ENCODE results near the gene GPT2.

Gene GPT2

DNA sequence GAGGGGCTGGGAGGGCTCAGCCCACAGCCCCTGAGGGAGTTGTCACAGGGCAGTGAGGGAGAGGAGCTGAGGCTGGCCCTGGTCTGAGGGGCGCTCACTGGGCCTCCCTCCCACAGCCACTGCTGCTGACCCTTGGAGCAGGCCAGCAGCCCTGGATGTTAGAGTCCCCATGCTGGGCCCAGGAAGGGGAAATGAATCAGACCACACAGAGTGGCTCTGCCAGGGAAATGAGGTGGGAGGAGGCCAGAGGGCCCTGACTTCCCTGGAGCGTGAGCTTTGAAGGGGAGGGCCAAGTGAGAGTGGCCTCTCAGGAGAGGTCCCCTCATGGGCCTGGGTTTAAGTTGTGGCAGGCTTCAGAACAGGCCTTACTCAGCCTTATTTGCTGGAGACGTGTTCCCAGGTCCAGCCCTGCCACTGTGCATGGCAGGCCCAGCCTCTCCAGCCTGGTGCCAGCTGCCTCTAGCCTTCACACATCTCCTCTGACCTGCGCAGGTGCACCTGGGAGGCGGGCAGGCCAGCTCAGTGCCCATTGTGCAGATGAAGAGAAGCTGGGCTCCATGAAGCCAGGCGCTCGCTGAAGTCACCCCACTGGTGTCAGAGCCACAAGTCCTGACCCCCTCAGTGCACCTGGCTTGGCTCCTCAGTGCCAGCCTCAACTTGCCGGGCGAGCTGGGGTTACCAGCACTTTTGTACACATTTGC is 15.4 kb downstream of the GPT2 start:
- no peak for DNase-seq

DNA sequence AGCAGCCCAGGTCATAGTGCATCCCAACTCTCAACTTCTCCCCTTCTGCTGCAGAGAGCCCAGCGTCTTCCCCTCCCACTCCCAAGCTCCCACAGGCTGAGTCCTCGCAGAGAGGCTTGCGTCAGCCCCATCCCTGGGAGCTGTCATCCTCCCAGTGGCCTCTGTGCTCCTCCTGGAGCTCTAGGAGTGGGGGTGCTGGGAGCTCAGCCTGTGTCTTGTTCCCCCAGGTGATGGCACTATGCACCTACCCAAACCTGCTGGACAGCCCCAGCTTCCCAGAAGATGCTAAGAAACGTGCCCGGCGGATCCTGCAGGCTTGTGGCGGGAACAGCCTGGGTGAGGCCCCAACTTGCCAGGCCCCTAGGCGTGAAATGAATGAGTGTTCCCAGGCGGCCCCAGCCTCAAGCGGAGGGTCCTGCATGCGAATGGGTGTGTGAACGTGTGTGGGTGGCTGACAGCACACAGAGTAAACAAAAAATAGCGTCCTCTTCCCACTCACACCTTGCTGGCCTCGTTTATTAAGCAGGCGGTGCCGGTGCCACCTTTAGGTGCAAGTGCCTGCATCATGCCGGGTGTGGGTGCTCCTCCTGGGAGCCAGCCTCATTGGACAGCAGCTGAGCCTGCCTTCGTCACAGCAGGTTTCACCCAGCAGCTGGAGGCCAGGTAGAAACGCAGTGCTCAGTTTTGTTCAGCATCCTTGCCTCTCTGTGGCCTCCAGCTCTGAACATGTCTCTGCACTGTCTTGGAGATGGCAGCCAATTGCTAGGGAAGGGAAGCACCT is 16.5 kb downstream of the GPT2 start:
- no peak for DNase-seq

DNA sequence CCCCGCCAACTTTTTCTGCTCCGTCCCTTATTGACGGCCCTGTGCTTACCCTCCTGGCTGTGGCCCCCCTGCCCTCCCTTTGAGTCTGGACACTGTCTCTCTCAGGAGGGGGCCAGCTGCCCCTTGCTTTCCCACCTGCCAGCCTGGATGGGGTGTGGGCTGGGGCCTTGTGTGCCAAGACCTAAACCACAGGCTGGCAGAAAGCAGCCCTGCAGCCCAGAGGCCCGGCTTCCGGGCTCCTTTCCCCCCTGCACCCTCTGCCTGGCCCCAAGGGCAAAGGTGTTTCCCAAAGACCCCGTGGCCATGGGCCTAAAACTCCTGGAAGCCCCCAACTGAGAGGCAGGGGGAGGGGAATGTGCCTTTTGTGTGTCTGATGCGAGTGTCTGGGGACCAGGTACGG is 17.5 kb downstream of the GPT2 start:
- no peak for DNase-seq

DNA sequence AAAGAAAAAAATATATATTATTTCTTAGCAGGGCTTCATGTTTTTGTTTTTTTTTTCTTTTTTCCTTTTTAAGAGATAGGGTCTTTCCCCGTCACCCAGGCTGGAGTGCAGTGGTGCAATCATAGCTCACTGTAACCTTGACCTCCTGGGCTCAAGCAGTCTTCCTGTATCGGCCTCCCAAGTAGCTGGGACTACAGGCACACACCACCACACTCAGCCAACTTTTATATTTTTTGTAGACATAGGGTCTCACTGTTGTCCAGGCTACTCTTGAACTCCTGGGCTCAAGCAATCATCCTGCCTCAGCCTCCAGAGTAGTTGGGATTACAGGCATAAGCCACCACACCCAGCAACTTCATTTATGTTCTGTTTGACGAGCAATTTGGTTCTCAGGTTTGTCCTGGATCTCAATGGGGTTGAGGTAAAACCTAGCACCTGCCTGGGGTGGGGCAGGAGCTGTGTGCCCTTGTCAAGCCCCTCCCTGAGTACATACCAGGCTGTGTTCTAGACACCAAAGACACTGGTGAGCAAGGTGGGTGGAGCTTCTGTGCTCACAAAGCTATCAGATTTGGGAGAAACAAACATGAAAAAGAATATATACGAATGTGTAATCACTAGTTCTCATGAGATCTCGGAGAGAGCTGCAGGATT is 19.2 kb downstream of the GPT2 start:
- DNase-seq = no peak

DNA sequence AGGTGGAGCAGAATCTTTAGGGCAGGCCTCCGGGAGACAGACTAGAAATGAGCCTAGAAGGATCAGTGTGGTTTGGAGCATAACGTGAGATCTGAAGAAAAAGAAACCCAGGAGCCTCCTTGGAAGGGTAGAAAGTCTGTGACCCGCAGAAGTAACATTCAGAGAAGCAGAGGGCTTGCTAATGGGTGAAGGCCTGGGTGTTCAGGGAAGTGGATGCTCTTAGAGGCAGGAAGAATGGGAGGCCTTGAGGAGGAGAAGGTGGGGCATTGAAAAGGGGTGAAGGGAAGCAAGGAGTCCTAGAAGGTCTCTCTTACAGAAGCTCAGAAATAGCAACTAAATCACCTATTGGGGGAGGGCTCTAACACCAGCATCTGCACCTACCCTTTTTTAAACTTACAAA is 20.3 kb downstream of the GPT2 start:
- DNase-seq = no peak

DNA sequence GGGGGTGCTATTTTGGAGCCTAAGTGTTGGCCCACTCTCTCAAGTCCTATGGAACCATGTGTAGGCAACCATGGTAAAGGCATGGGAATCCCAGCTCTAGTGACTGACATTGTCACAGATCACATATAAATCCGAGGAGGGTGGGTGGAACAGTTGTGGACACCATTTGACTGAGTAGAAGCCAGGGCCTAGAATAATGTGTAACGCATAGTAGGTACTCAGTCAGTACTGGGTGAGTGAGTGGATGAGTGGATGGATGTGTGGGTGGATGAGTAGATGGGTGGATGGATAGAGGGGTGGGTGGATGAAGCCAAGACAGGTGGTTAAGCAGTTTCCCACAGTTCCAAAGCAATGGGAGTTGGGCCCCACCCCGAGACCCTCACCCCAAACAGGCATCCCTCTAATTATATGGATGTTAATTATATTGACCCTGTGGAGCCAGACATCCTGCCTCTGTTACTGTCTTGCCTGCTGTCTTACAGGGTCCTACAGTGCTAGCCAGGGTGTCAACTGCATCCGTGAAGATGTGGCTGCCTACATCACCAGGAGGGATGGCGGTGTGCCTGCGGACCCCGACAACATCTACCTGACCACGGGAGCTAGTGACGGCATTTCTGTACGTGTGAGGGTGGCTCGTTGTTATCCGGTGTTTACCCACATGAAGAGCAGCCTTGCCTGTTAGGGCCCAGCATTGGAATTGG is 22.3 kb downstream of the GPT2 start:
- no peak for DNase-seq

DNA sequence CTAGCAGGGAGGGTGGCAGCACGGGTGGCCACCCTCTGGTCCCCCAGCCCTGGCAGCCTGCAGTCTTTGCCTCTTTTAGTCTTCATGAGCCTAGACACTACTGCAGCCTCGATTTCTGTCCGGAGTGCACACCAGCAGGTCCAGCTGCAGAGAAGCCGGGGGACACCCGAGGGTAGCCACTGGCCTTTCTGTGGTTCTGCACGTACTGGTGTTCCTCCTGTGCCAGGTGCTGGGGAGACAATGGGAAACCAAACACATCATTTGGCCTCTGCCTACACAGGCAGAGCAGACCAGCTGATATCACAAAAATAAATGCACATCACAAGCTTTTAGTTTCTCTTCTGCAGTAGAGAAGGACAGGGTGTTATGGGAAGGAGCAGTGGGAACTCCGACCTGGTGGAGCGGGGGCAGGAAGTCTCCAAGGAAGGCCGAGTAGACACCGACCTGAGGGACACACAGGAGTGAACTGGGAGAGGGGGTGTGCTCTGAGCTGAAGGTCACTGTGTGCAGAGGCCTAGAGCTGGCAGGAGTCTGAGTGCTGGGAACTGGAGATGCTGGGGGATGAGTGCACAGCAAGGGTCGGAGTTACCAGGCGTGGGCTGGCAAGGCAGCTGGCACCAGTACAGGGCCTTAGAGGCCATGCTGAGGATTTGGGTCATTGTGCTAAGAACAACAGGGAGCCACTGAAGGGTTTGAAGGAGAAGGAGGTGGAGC is 23.1 kb downstream of the GPT2 start:
- no peak for DNase-seq

DNA sequence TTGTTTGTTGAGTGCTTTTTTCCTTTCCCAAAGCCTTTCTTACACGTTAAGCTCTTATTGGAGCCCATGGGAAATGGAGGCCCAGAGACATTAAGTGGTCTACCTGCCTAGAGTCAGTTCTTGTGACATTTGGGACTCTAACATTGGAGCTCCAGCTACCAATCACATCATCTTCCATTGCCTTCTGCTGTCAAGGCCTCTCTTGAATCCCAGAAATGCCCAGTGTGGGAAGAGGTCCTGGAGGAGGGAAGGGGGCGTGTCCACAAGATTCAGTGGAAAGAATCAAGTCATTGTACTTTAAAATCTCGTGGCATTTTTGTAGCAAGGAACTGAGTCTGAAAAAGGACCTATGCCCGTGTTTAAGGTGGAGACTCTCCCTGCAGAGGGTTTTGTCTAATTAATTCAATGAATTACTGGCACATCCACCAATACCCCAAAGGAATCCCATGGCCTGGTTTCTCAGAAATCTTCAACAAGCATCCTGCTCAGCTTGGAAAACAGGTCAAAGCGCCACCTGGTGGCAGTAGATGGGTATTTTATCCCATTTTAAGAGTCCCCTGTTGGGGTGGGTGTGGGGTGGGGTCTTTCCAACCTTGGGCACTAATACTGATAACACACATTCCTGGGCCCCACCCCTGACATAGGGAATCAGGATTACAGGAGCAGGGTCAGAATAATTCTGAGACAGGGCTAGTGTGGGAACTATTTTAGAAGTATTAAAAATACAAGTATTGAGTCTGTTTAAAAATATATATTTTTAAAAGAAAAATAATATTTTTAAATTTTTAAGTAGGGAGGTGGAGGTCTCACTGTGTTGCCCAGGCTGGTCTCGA is 24.6 kb downstream of the GPT2 start:
- DNase-seq = peak; percentile 65

DNA sequence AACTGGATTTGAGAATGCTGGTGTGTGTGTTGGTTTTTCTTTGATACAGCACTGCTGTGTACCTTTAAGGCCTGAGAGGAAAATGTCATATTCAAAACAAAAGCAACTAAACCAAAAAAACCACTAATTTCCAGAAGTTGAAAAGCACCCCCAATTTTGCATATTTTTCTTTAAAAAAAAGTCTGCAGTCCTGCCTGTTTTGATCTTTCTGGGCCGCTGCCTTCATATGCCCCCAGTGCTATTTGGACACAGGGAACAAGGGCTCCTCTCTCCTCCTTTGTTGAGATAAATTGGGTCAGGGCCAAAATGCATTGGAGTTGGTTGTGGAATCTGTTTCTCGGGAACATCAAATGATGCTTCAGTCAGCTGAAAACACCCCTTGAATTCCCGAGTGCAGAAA is 26.9 kb downstream of the GPT2 start:
- DNase-seq = peak; percentile 31

DNA sequence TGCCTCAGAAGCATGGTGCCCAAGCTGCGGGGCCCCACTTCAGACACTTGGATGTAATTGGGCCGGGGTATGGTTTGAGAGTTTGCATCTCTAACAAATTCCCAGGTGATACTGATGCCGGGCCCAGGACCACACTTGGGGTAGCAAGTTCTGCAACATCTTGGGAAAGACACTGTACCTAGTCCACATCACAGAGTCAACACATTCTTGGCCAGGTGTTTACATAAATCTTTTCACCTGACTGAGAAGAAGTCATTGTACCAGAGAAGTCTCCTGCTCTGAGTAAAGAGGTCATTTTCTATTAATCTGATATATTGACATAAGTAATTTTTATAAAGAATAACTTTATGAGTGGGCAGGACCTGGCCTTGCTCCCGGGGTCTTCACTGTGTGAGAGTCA is 27.5 kb downstream of the GPT2 start:
- no peak for DNase-seq

DNA sequence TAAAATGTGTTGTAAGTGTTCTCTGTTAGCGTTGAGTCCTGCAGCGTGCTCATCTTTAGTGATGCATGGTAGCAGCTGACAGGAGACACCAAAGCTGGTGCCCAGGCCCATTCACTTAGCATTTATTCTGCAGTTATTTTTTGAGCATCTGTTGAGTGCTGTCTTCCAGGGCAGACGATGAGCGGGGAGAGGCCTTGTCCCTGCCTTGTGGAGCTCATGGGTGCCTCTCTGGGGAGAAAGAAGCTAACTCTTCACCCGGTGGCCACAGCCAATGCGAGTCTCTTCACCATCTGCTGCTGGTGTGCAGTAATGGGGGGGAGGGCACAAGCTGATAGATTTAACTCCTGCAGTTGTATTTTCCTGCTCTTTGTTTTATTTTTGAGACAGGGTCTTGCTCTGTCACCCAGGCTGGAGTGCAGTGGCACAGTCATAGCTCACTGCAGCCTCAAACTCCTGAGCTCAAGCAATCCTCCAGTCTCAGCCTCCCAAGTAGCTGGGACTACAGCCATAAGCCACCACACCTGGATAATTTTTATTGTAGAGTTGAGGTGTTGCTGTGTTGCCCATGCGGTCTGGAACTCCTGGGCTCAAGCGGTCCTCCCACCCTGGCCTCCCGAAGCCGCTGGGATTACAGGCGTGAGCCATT is 30.5 kb downstream of the GPT2 start:
- no peak for DNase-seq

DNA sequence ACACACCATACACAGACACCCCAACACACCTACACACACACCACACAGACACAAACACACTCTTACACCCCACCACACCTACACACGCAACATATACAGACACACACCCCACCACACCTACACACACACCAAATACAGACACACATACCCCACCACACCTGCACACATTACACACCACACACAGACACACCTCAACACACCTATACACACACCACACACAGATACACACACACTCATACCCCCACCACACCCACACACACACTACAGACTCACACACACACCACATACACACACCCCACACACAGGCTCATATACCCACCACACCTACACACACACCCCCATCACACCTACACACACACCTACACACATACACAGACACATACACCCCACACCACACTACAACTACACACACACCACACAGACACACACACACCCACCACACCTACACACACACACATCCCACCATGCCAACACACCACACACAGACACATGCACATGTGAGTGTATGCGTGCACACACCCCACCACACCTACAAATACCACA is 31.4 kb downstream of the GPT2 start:
- DNase-seq = no peak

DNA sequence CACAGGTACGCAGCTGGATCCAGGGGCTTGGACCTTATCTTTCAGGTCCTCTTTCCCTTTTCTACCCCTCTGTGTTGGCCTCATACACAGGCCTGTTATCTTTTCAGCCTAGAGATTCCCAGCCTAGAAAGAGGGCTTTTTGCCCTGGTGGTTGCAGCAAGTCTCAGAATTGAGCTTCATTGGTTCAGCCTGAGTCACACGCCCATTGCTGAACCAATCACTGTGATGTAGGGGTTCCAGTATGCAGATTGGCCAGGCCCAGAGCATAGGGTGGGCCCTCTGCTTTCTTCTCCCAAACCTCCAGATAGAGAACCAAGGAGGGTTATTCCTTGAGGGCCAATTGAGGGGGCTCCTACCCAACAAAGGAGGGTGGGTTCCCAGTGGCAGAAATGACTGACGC is 32.8 kb downstream of the GPT2 start:
- no peak for DNase-seq

DNA sequence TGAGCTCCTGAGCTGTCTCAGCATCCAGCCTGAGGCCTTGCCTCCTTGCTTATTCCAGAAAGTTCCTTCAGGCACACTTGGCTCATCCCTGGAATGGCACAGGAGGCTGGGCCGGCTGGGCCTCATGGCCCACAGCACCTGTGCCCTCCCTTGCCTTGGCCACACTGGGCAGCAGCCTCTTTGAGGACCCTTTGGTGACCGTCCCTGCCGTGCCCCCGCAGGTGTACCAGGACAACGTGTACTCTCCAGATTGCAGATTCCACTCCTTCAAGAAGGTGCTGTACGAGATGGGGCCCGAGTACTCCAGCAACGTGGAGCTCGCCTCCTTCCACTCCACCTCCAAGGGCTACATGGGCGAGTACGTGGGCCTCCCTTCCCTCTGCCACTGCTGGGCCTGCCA is 34.2 kb downstream of the GPT2 start:
- no peak for DNase-seq

DNA sequence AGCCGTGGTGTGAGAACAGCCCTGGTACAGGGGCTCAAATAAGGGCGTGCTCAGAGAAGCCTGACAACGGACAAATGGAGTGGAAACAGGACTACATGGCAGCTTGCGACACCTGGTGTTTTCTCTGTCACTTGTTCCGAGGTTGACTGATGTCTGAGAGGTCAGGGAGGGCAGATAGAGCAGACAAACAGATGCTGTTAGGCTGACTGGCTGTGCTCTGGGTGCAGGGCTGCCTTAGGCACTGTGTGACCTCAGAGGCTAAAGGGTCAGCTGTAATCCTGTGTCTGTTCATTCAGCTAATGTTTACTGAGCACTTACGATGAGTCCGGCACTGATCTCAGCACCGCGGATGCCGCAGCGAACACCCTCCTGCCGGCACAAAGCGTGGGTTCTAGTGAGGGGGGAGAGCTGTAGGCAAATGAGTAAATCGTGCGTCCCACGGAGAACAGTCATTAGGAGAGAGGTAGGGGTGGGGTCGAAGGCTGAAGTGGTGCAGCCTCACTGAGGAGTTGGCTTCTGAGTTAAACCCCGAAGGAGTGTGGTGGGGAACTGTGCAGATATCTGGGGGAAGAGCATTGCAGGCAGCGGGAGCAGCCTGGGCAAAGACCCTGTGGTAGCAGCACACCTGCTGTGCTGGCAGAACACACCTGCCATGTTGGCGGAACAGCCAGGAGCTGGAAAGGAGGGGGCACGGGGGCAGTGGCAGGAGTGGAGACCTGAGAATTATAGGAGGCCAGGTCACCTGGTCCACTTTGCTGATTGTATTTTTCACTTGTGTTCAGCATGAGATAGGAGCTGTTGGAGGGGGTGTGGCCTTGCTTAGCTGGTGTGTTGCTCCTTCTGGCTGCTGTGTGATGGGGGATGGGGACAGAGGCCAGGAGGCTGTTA is 35.0 kb downstream of the GPT2 start:
- DNase-seq = no peak

DNA sequence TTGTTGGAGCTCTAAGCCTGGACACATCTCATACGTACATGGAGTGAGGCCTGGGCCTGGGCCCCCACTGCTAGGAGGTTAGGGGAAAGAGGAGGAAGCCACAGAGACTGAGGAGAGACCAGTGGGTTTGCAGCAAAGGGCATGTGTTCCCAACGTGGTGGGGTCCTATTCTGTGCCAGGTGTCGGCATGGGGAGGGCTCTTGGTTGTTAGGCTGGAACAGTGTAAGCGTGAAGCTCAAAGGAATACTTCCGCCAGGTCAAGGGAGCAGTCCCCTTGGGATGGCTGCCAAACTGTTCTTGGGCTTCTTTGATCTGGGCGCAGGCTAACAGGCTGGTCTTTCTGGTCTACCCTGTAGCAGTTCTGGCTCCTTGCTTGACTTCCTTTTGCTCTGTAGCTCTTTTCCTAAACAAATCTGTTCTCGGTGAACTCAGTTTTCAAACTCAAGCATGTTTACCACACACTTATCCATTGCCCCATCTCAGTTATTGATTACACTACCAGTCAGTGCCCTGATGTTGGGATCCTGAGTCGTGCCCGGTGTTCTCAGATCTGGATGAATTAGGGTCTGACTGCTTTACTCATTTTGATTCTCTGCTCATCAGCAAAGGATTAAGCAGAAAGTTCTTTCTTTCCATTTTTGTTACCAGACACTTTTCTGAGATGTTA is 36.4 kb downstream of the GPT2 start:
- no peak for DNase-seq

DNA sequence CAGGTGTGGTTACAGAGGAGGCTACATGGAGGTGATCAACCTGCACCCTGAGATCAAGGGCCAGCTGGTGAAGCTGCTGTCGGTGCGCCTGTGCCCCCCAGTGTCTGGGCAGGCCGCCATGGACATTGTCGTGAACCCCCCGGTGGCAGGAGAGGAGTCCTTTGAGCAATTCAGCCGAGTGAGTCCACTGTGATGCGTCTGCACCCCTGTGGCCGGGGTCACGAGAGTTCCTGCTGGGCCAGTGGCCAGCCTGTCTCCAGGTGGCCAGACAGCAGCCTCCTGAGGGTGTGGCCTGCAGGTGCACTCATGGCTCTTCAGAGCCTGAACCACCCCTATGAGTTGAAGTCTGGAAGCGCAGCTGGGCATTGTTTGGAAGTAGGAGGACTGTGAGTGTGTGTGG is 38.1 kb downstream of the GPT2 start:
- no peak for DNase-seq

DNA sequence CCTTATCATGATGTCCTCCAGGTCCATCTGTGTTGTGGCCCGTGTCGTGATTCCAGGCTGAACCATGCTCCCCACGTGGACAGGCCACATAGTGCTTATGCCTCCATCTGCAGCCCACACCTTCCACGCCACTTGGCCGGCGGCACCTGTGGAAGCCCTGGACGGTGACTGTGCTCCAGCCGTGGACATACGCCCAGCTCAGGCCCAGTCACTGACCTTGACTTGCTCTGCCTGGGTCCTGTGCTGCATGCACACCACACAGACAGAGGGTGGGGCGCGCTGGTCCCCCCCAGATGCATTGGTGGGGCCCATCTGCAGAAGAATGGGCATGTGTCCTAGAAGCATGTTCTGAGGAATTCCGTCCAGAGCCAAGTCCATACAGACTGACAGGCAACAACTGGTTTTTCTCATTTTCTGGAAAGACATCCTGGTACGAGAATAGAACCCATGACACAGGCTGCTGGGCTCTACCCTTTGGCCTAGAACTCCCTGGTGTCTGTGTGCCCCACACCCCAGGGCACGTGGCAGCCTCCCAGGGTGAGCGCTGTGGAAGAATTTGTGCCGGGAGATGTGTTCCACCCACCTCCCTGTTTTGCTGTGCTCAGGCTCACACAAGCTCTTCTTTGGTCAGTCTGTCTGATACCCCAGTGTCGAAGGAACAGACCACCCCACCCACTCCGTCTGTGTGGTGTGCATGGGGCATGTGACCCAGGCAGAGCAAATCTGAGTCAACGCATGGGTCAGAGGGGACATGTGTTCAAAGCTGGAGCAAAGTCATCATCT is 39.5 kb downstream of the GPT2 start:
- DNase-seq = no peak

DNA sequence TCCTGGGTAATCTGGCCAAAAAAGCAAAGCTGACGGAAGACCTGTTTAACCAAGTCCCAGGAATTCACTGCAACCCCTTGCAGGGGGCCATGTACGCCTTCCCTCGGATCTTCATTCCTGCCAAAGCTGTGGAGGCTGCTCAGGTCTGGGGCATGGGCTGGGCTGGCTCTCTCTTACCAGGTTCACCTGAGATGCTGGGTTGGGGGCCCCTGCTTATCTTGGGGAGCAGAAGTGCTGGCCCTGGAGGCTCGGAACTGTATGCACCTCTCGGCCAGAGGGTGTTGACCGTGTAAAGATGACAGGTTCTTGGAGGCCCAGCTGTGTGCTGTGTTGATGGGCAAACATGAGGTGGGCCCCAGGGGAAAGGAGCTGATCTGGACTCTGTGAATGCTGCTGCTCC is 40.2 kb downstream of the GPT2 start:
- no peak for DNase-seq

All from activated CD4-positive, alpha-beta T cell treated with anti-CD3 and anti-CD28 coated beads, Interleukin-2, amount 50 U/mL, for 16 hours (primary cell).